B cell (primary cell): ENCODE results near the gene ARGLU1. TPM values are rescaled to one million over a fixed set of nuclear protein-coding genes. Genes with fewer than 3 reads are reported as not detected.

ENCODE experiments used
- ATAC-seq: fragments of 200-7000 bp; cut with Tn5 transposase; one replicate; pipeline ENCODE4 v1.10.0; 2021; ENCODE audit warnings: low read depth, mild to moderate bottlenecking, moderate number of reproducible peaks, moderate library complexity
- CTCF ChIA-PET: fragments of 350-600 bp; sonication (Branson Sonifier 250); formaldehyde crosslinking; loops from one replicate; lab custom pipeline; 2021; ENCODE audit warnings: antibody characterized with exemption, inconsistent platforms; lab: Charles Lee
- POLR2A ChIA-PET: fragments of 350-600 bp; sonication (Branson Sonifier 250); formaldehyde crosslinking; loops from one replicate; lab custom pipeline; 2021; ENCODE audit warnings: antibody characterized with exemption; lab: Charles Lee
- DNase-seq: peaks from one replicate; pipeline ENCODE4 v3.0.0; 2013
- H2AFZ ChIP-seq: 2 replicates; pipeline ENCODE4 v1.6.1; 2012; ENCODE audit warnings: mild to moderate bottlenecking, low read depth, low read length; ENCODE audit not compliant: insufficient read depth, poor library complexity, severe bottlenecking
- H3K27ac ChIP-seq, 2 donors: 1 replicate in 1 of 2; 2 replicates in 1 of 2; pipeline ENCODE4 v1.5.1; 2012 to 2013; ENCODE audit warnings: low read length in 2 of 2, mild to moderate bottlenecking in 2 of 2, moderate library complexity in 1 of 2
- H3K27me3 ChIP-seq, 4 experiments: fragments of 200-600 bp in 1 of 4; sonication (generic) in 1 of 4; replicated peaks in 1 of 4; 1 replicate in 2 of 4; 2 replicates in 2 of 4; pipeline versions ENCODE4 v1.6.1 to v1.7.0; 2013 to 2016; ENCODE audit warnings: low read length in 3 of 4, mild to moderate bottlenecking in 2 of 4, mixed read lengths in 1 of 4, moderate library complexity in 1 of 4; ENCODE audit not compliant: insufficient read depth in 4 of 4, control insufficient read depth in 3 of 4; ENCODE audit errors: control extremely low read depth in 1 of 4
- H3K36me3 ChIP-seq, 2 experiments: replicated peaks in 1 of 2; 1 replicate in 1 of 2; 2 replicates in 1 of 2; pipeline versions ENCODE4 v1.6.1 to v1.7.1; 2013; ENCODE audit warnings: low read length in 1 of 2; ENCODE audit not compliant: insufficient read depth in 2 of 2, control insufficient read depth in 1 of 2; ENCODE audit errors: control extremely low read depth in 1 of 2, extremely low read depth in 1 of 2
- H3K4me1 ChIP-seq, 2 donors: fragments of 200-600 bp in 1 of 2; sonication (generic) in 1 of 2; 1 replicate in 1 of 2; 2 replicates in 1 of 2; pipeline versions ENCODE4 v1.5.1 to v1.6.1; 2013 to 2017; ENCODE audit warnings: low read length in 2 of 2; ENCODE audit not compliant: control insufficient read depth in 2 of 2, insufficient read depth in 2 of 2
- H3K4me2 ChIP-seq: replicated peaks from 2 replicates; pipeline ENCODE3; 2012; ENCODE audit warnings: mild to moderate bottlenecking, low read depth, low read length; ENCODE audit not compliant: poor library complexity, severe bottlenecking
- H3K4me3 ChIP-seq, 5 experiments: fragments of 200-600 bp in 1 of 5; sonication (generic) in 1 of 5; 1 replicate in 3 of 5; 2 replicates in 2 of 5; pipeline versions ENCODE4 v1.5.1 to v1.7.0; 2011 to 2016; ENCODE audit warnings: low read length in 4 of 5, mild to moderate bottlenecking in 4 of 5, low read depth in 2 of 5, control low read depth in 1 of 5, moderate library complexity in 1 of 5; ENCODE audit not compliant: insufficient read depth in 1 of 5; ENCODE audit errors: control extremely low read depth in 1 of 5, extremely low read depth in 1 of 5
- H3K79me2 ChIP-seq: fragments of 200-600 bp; sonication (generic); one replicate; pipeline ENCODE4 v1.6.0; 2016; ENCODE audit warnings: low read length; ENCODE audit not compliant: control insufficient read depth, insufficient read depth
- H3K9ac ChIP-seq: fragments of 200-600 bp; sonication (generic); 2 replicates; pipeline ENCODE4 v1.6.1; 2017; ENCODE audit warnings: mild to moderate bottlenecking, low read length, moderate library complexity
- H3K9me3 ChIP-seq, 3 donors: one replicate each; pipeline versions ENCODE4 v1.6.1 to v1.7.1; 2013; ENCODE audit warnings: low read length in 2 of 3; ENCODE audit not compliant: control insufficient read depth in 2 of 3, insufficient read depth in 1 of 3; ENCODE audit errors: control extremely low read depth in 1 of 3
- H4K20me1 ChIP-seq: 2 replicates; pipeline ENCODE4 v1.6.0; 2012; ENCODE audit warnings: mild to moderate bottlenecking, low read length; ENCODE audit not compliant: insufficient read depth, control insufficient read depth, poor library complexity, severe bottlenecking
- H3K27ac Mint-ChIP-seq: one replicate; pipeline ENCODE4 v1.8.0; 2021; ENCODE audit warnings: mixed read lengths
- H3K27me3 Mint-ChIP-seq: one replicate; pipeline ENCODE4 v1.8.0; 2021; ENCODE audit warnings: mixed read lengths
- H3K4me1 Mint-ChIP-seq: one replicate; pipeline ENCODE4 v1.8.0; 2021; ENCODE audit warnings: mixed read lengths
- H3K4me3 Mint-ChIP-seq: one replicate; pipeline ENCODE4 v1.8.0; 2021; ENCODE audit warnings: mixed read lengths
- H3K9me3 Mint-ChIP-seq: one replicate; pipeline ENCODE4 v1.8.0; 2022; ENCODE audit warnings: mixed read lengths; ENCODE audit not compliant: insufficient read depth
- EZH2 ChIP-seq: IDR thresholded peaks from 2 replicates; pipeline ENCODE4 v1.6.1; 2012; ENCODE audit warnings: borderline replicate concordance, low read depth, mild to moderate bottlenecking, moderate library complexity, low read length; ENCODE audit not compliant: insufficient read depth, poor library complexity, severe bottlenecking
- WGBS: methylation state at CpG from one replicate; pipeline ENCODE4 v1.1.5; 2013; ENCODE audit warnings: missing lambda C conversion rate; ENCODE audit not compliant: insufficient coverage; 5-methylcytosine and 5-hydroxymethylcytosine counted together
- intact Hi-C: fragments of 100-400 bp; cut with micrococcal nuclease; formaldehyde crosslinking; loops from one replicate; pipeline ENCODE4 v1.10.0; 2022
- polyA plus RNA-seq: library from polyadenylated mRNA; depleted of rRNA; stranded (reverse); fragments of >200 nt; gene quantifications from 2 replicates; pipeline ENCODE4 v1.2.3, GENCODE V29; 2012
- total RNA-seq, 2 donors: library from RNA; stranded (reverse); fragments of 120-200 nt in 1 of 2; gene quantifications; 1 replicate in 1 of 2; 2 replicates in 1 of 2; pipeline versions ENCODE4 v1.2.3 to v1.2.4, GENCODE V29; 2013 to 2022
- TF ChIP-seq, protein P1 (sequence below): fragments of 200-600 bp; IDR thresholded peaks from one replicate; pipeline ENCODE4 v1.8.0; 2022; ENCODE audit warnings: antibody characterized with exemption, mild to moderate bottlenecking

ARGLU1 gene
- total and polyA plus RNA-seq, 2 donors (not counting 1 experiment from before 2014, with no cell fraction given): 170 to 261 TPM

- ChIA-PET POLR2A (no interaction called here), CTCF (interaction anchor here (1.0 to 5.6 kb wide), 2 partner anchors 29 to 36 kb away, joined by 3 to 56 read pairs; partner anchors contain the start of gene EFNB2)
- Mint-ChIP-seq H3K27me3 (no peaks in the 10 kb centered on the region), H3K27ac (peak overlapping the region; percentile 43), H3K9me3 (no peaks in the 10 kb centered on the region), H3K4me3 (peak overlapping the region; percentile 90), H3K4me1 (peaks cover 69% of the 10 kb centered on the region)
- Histone ChIP-seq H3K79me2 (peaks cover 73% of the 10 kb centered on the region), H3K27ac (peak overlapping the region in 1 of 2 donors; percentile 12), H3K4me1 (peaks cover 62 to 70% of the 10 kb centered on the region in 2 donors), H3K36me3 (no peaks in the 10 kb centered on the region), H4K20me1 (peaks cover 68% of the 10 kb centered on the region), H3K4me2 (peak overlapping the region; percentile 86), H3K4me3 (no peak overlapping the region), H3K27me3 (no peaks in the 10 kb centered on the region), H3K9me3 (no peaks in the 10 kb centered on the region), H3K9ac (peak overlapping the region; percentile 95), H2AFZ (no peak overlapping the region)
- WGBS: 52% methylated on average over 2 of the region's 4 CpGs
- intact Hi-C loops: loop anchor here (5.0 kb wide), 1 partner anchor 1662 kb away; no protein-coding TSS in a partner anchor
- DNase-seq: peak; percentile 27
- TF ChIP-seq, protein P1, sequence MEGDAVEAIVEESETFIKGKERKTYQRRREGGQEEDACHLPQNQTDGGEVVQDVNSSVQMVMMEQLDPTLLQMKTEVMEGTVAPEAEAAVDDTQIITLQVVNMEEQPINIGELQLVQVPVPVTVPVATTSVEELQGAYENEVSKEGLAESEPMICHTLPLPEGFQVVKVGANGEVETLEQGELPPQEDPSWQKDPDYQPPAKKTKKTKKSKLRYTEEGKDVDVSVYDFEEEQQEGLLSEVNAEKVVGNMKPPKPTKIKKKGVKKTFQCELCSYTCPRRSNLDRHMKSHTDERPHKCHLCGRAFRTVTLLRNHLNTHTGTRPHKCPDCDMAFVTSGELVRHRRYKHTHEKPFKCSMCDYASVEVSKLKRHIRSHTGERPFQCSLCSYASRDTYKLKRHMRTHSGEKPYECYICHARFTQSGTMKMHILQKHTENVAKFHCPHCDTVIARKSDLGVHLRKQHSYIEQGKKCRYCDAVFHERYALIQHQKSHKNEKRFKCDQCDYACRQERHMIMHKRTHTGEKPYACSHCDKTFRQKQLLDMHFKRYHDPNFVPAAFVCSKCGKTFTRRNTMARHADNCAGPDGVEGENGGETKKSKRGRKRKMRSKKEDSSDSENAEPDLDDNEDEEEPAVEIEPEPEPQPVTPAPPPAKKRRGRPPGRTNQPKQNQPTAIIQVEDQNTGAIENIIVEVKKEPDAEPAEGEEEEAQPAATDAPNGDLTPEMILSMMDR: no peak
- TF ChIP-seq EZH2: no peak
- ATAC-seq: no peak
Observed at GRCh38 chr13:106565127-106565775, 2.7 kb downstream of the ARGLU1 start.

GRCh38 chr13:106562301-106562700 is 5.6 kb downstream of the ARGLU1 start:
- intact Hi-C loops: loop anchor here (5.0 kb wide), 1 partner anchor 355 kb away; no protein-coding TSS in a partner anchor
- WGBS: no CpG with 5 or more reads among the region's 1 CpG
- ATAC-seq: no peak
- ChIA-PET POLR2A (no interaction called here), CTCF (interaction anchor here (1.0 to 1.7 kb wide), 2 partner anchors 24 to 26 kb away, joined by 4 to 14 read pairs; no protein-coding TSS in a partner anchor)
- peak overlapping the region; percentile 36 for H3K4me2 ChIP-seq
- H3K4me1 ChIP-seq: peaks cover 47 to 58% of the 10 kb centered on the region in 2 donors
- peaks cover 74% of the 10 kb centered on the region for H3K4me1 Mint-ChIP-seq
- H3K27ac Mint-ChIP-seq: no peak overlapping the region
- no peak overlapping the region for H3K4me3 ChIP-seq
- H3K9me3 Mint-ChIP-seq: no peaks in the 10 kb centered on the region
- no peaks in the 10 kb centered on the region for H3K9me3 ChIP-seq
- peak overlapping the region; percentile 4 for H3K4me3 Mint-ChIP-seq
- H3K36me3 ChIP-seq: peaks cover 4 to 20% of the 10 kb centered on the region in 2 experiments
- TF ChIP-seq EZH2: no peak
- TF ChIP-seq, protein P1: no peak
- no peaks in the 10 kb centered on the region for H3K27me3 Mint-ChIP-seq
- peak overlapping the region; percentile 8 for H3K9ac ChIP-seq
- H3K27ac ChIP-seq: peak overlapping the region in 1 of 2 donors; percentile 54
- no peaks in the 10 kb centered on the region for H3K27me3 ChIP-seq
- no peak overlapping the region for H2AFZ ChIP-seq
- DNase-seq: no peak
- H3K79me2 ChIP-seq: peaks cover 100% of the 10 kb centered on the region
- peaks cover 92% of the 10 kb centered on the region for H4K20me1 ChIP-seq
